Panc1 (cell line): Measurements from ENCODE around the gene PDE4A. TPM values are rescaled to one million over a fixed set of nuclear protein-coding genes. Genes with fewer than 3 reads are reported as not detected.
"Not testable (repeated sequence)": the region's sequence is repeated elsewhere in the genome, so short reads cannot be mapped to it uniquely, and the experiment has no call there.

Experiments
- ATAC-seq: fragments of 200-7000 bp; cut with Tn5 transposase; 2 replicates; pipeline ENCODE4 v1.9.1; 2020; ENCODE audit warnings: mild to moderate bottlenecking, moderate library complexity
- BruUV-seq: library from RNA; stranded (reverse); fragments of 400-500 nt; replicated peaks from 2 replicates; lab custom pipeline; 2021; lab: Mats Ljungman, UMichigan
- CTCF ChIA-PET: fragments of 300-600 bp; sonication (Branson Sonifier 250); formaldehyde crosslinking; loops from one replicate; lab custom pipeline; 2022; ENCODE audit warnings: antibody characterized with exemption; lab: Charles Lee
- POLR2A ChIA-PET: fragments of 300-600 bp; sonication (Branson Sonifier 250); formaldehyde crosslinking; loops from one replicate; lab custom pipeline; 2022; ENCODE audit warnings: antibody characterized with exemption; lab: Charles Lee
- DNase-seq: peaks from one replicate; pipeline ENCODE4 v3.0.0-alpha.2; 2010; ENCODE audit warnings: low read depth, low spot score
- H3K27ac ChIP-seq: 2 replicates; pipeline ENCODE4 v1.5.1; 2011; ENCODE audit warnings: mild to moderate bottlenecking, low read length, inconsistent platforms
- H3K27me3 ChIP-seq: fragments of 200-500 bp; sonication (Bioruptor generic); 2 replicates; pipeline ENCODE4 v1.6.0; 2014; ENCODE audit warnings: low read length, inconsistent platforms; ENCODE audit not compliant: control insufficient read depth, insufficient read depth
- H3K36me3 ChIP-seq: fragments of 200-500 bp; sonication (Bioruptor generic); 2 replicates; pipeline ENCODE4 v1.5.1; 2014; ENCODE audit warnings: inconsistent platforms, mild to moderate bottlenecking, low read length, moderate library complexity; ENCODE audit not compliant: control insufficient read depth, insufficient read depth
- H3K4me1 ChIP-seq: 2 replicates; pipeline ENCODE4 v1.5.1; 2011; ENCODE audit warnings: inconsistent platforms, mild to moderate bottlenecking, low read length, moderate library complexity; ENCODE audit not compliant: control insufficient read depth, insufficient read depth
- H3K4me3 ChIP-seq, 2 experiments: 2 replicates each; pipeline ENCODE4 v1.5.1; 2011 to 2012; ENCODE audit warnings: low read depth in 2 of 2, low read length in 2 of 2, mild to moderate bottlenecking in 2 of 2, inconsistent platforms in 1 of 2, moderate library complexity in 1 of 2
- H3K9me3 ChIP-seq: fragments of 200-500 bp; sonication (Bioruptor generic); 2 replicates; pipeline ENCODE4 v1.5.1; 2014; ENCODE audit warnings: low read depth, mild to moderate bottlenecking, inconsistent platforms, low read length, moderate library complexity; ENCODE audit not compliant: control insufficient read depth, insufficient read depth
- POLR2AphosphoS5 ChIP-seq: IDR thresholded peaks from 2 replicates; pipeline ENCODE4 v1.6.1; 2012; ENCODE audit warnings: mild to moderate bottlenecking, low read depth, low read length, moderate library complexity
- SIN3A ChIP-seq: IDR thresholded peaks from 2 replicates; pipeline ENCODE4 v1.6.1; 2012; ENCODE audit warnings: low read depth, mild to moderate bottlenecking, low read length, moderate library complexity, borderline replicate concordance; ENCODE audit not compliant: insufficient read depth
- TCF7L2 ChIP-seq: IDR thresholded peaks from 2 replicates; pipeline ENCODE4 v1.6.1; 2011; ENCODE audit warnings: mild to moderate bottlenecking, low read depth, low read length, inconsistent platforms
- in situ Hi-C: cut with HindIII; loops from 2 replicates; pipeline ENCODE4 v1.10.0; 2016; ENCODE audit warnings: low sequenced_read_pairs, low pct_unique_long_range_greater_than_20kb
- intact Hi-C: fragments of 100-400 bp; cut with micrococcal nuclease; formaldehyde crosslinking; loops from one replicate; pipeline ENCODE4 v1.10.0; 2022; ENCODE audit not compliant: unreplicated experiment
- total RNA-seq: library from RNA; stranded (reverse); gene quantifications from one replicate; pipeline ENCODE4 v1.2.1, GENCODE V29; 2021; ENCODE audit not compliant: unreplicated experiment
- TF ChIP-seq, protein P1 (sequence below): fragments of 450-650 bp; IDR thresholded peaks from 2 replicates; pipeline ENCODE4 v1.5.1; 2017; ENCODE audit warnings: mild to moderate bottlenecking
- TF ChIP-seq, protein P2 (sequence below), 2 experiments: IDR thresholded peaks; 2 replicates each; pipeline ENCODE4 v1.6.1; 2011 to 2012; ENCODE audit warnings: low read depth in 2 of 2, control low read depth in 1 of 2, low read length in 1 of 2, mild to moderate bottlenecking in 1 of 2, moderate library complexity in 1 of 2; ENCODE audit not compliant: insufficient read depth in 1 of 2

The PDE4A gene
- total RNA-seq, 1 experiment from 2014 or later = 25.8 TPM

DNA sequence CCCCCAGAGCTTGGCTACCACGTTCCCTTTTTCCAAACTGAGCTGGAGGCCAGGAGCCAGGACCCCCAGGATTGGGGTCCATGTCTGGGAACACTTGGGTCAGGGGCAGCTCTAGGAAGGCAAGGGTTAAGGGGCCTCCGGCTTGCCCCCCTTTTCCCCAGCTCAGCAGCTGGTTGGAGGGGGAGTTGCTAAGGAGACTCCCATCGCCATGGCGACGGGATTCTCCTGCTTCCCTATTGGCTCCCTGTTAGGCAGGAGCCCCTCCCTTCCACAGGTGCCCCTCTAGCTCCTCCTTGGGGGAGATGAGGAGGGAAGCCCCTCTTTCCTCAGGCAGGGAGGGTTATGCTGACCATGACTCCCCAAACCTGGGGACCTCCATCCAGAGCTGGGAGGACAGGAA is 33.9 kb downstream of the PDE4A start:
- ChIA-PET POLR2A (no interaction called here), CTCF (interaction anchor here (0.7 kb wide), 1 partner anchor 196 kb away, joined by 4 read pairs; no protein-coding TSS in a partner anchor)
- no peaks in the 10 kb centered on the region for H3K27me3 ChIP-seq
- H3K27ac ChIP-seq = no peak overlapping the region
- H3K4me1 ChIP-seq = no peaks in the 10 kb centered on the region
- H3K9me3 ChIP-seq = no peaks in the 10 kb centered on the region
- no peak overlapping the region for H3K4me3 ChIP-seq
- in situ Hi-C loops = no loop called here
- ATAC-seq = no peak
- no peaks in the 10 kb centered on the region for H3K36me3 ChIP-seq
- no peak for DNase-seq
- TF ChIP-seq, protein P1, sequence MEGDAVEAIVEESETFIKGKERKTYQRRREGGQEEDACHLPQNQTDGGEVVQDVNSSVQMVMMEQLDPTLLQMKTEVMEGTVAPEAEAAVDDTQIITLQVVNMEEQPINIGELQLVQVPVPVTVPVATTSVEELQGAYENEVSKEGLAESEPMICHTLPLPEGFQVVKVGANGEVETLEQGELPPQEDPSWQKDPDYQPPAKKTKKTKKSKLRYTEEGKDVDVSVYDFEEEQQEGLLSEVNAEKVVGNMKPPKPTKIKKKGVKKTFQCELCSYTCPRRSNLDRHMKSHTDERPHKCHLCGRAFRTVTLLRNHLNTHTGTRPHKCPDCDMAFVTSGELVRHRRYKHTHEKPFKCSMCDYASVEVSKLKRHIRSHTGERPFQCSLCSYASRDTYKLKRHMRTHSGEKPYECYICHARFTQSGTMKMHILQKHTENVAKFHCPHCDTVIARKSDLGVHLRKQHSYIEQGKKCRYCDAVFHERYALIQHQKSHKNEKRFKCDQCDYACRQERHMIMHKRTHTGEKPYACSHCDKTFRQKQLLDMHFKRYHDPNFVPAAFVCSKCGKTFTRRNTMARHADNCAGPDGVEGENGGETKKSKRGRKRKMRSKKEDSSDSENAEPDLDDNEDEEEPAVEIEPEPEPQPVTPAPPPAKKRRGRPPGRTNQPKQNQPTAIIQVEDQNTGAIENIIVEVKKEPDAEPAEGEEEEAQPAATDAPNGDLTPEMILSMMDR = no peak
- TF ChIP-seq POLR2AphosphoS5 (no peak), TCF7L2 (no peak), SIN3A (no peak)
- TF ChIP-seq, protein P2, sequence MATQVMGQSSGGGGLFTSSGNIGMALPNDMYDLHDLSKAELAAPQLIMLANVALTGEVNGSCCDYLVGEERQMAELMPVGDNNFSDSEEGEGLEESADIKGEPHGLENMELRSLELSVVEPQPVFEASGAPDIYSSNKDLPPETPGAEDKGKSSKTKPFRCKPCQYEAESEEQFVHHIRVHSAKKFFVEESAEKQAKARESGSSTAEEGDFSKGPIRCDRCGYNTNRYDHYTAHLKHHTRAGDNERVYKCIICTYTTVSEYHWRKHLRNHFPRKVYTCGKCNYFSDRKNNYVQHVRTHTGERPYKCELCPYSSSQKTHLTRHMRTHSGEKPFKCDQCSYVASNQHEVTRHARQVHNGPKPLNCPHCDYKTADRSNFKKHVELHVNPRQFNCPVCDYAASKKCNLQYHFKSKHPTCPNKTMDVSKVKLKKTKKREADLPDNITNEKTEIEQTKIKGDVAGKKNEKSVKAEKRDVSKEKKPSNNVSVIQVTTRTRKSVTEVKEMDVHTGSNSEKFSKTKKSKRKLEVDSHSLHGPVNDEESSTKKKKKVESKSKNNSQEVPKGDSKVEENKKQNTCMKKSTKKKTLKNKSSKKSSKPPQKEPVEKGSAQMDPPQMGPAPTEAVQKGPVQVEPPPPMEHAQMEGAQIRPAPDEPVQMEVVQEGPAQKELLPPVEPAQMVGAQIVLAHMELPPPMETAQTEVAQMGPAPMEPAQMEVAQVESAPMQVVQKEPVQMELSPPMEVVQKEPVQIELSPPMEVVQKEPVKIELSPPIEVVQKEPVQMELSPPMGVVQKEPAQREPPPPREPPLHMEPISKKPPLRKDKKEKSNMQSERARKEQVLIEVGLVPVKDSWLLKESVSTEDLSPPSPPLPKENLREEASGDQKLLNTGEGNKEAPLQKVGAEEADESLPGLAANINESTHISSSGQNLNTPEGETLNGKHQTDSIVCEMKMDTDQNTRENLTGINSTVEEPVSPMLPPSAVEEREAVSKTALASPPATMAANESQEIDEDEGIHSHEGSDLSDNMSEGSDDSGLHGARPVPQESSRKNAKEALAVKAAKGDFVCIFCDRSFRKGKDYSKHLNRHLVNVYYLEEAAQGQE (IDR thresholded peaks at IDR 0.05; ENCODE audit: insufficient read depth in 1 of 2, low read depth in 2 of 2, low read length in 1 of 2) = no peak
- no TSS peak for BruUV-seq
- intact Hi-C loops = no loop called here

- in situ Hi-C loops, H3K9me3 ChIP-seq, DNase-seq, H3K36me3 ChIP-seq, H3K27ac ChIP-seq, ATAC-seq, CTCF ChIA-PET, POLR2A ChIA-PET, H3K4me3 ChIP-seq, BruUV-seq, H3K4me1 ChIP-seq, H3K27me3 ChIP-seq, intact Hi-C loops: not testable (repeated sequence)
Observed at GRCh38 chr19:10458733-10459132, 38.4 kb downstream of the PDE4A start.

DNA sequence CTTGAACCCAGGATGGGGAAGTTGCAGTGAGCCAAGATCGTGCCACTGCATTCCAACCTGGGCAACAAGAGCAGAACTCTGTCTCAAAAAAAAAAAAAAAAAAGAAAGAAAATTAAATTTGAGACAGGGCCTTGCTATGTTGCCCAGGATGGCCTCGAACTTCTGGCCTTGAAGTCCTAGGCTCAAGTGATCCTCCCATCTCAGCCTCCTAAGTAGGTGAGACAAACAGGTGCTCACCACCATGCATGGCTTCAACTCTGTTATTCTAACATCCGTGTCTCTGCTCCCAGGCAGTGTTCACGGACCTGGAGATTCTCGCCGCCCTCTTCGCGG is 40.3 kb downstream of the PDE4A start:
- in situ Hi-C loops = no loop called here
- H3K27me3 ChIP-seq = no peaks in the 10 kb centered on the region
- no peaks in the 10 kb centered on the region for H3K4me1 ChIP-seq
- POLR2A ChIA-PET = no interaction called here
- TF ChIP-seq TCF7L2 = no peak
- no peak for TF ChIP-seq SIN3A
- TF ChIP-seq, protein P2 (IDR thresholded peaks at IDR 0.05; ENCODE audit: insufficient read depth in 1 of 2, low read depth in 2 of 2, low read length in 1 of 2) = no peak
- TF ChIP-seq POLR2AphosphoS5 = no peak
- TF ChIP-seq, protein P1 = no peak
- BruUV-seq = no TSS peak
- DNase-seq = no peak
- CTCF ChIA-PET = interaction anchor here (0.6 kb wide), 1 partner anchor 18 kb away, joined by 7 read pairs; no protein-coding TSS in a partner anchor
- intact Hi-C loops = no loop called here
- no peak overlapping the region for H3K4me3 ChIP-seq
- no peaks in the 10 kb centered on the region for H3K9me3 ChIP-seq
- peak; percentile 17; the same call in 1 of the 2 replicates for ATAC-seq
- no peaks in the 10 kb centered on the region for H3K36me3 ChIP-seq
- no peak overlapping the region for H3K27ac ChIP-seq
